GM18508 (cell line): ENCODE data around the gene ZNHIT1.

ENCODE experiments used
- ATAC-seq: cut with Tn5 transposase; IDR thresholded peaks from one replicate; pipeline ENCODE4 v1.9.1; 2021; ENCODE audit warnings: moderate number of reproducible peaks; ENCODE audit not compliant: insufficient read depth, unreplicated experiment

The ZNHIT1 gene

DNA sequence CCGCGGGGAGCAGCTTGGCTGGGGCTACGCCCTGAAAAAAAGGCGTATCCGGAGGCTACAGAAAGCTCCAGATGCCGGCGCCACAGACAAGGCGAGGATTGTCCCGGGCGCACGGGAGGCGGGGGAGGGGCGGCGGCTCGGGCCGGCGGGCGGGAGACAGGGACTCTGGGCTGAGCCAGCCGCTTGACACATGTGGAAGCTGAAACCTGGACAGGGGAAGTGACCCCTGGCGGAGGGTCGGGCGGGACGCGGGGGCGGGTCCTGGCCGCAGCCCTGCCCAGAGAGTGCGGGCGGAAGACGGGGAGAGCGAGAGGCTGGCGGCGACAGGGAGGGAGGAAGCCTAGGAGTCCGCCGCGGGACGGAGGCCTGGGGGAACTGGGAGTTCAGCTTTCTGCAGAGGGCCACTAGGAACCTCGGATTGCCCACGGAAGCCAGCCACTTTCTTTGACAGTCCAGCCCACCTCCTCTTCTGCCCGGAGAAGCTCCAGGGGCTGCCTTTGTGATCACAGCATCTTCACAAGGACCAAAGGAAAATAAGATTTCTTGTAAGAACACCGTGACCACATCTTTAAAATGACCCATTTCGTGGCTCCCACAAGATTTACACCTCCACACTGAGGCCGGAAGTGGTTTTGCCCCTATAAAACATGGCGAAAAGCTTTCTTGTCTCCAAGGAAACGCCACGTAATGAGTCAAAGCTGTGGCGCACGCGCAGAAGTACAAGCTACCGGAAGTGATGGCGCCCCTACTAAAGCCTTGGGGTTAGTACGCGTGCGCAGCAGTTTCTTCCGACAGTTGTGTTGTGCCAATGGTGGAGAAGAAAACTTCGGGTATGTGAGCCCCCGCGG is at the start of gene ZNHIT1, which contains the start of gene PLOD3:
Gene ZNHIT1 (plus strand): TSS at position 778 of the 848 bp plus-strand sequence. CDS start 31 bp downstream, at position 809.
Gene PLOD3 (minus strand): TSS at position 194 of the 848 bp plus-strand sequence. CDS start 307 bp downstream, outside the sequence.
- ATAC-seq, result peak; percentile 62

DNA sequence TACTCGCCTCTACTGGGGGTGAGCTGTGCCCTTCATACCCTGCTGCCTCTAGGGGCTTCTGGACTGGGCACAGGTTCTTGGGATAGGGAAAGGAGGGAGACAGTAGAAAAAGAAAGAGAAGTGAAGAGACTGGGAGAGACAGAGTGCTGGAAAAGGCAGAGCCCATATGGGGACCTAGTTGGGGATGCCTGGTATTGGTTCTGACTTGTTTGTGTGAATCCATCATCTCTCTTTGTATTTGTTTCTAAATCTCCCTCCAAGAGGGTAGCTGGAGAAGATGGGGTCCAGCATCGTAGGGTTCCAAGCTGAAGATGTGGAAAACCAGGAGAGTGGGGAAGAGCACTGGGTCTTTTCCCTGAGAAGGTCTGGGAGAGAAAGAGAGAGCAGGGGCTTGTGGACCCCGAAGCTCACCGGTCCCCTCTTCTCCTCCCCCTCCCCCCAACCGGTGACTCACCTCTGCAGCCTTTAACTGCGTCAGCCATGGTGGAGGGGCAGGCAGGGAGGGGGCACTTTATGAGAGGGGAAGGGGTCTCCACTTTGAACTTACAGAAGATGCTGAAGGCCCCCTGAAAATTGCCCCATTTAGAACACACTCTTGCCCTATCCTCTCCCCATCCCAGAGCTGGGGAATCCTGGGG is 49.4 kb upstream of the ZNHIT1 start:
- ATAC-seq, result no peak

DNA sequence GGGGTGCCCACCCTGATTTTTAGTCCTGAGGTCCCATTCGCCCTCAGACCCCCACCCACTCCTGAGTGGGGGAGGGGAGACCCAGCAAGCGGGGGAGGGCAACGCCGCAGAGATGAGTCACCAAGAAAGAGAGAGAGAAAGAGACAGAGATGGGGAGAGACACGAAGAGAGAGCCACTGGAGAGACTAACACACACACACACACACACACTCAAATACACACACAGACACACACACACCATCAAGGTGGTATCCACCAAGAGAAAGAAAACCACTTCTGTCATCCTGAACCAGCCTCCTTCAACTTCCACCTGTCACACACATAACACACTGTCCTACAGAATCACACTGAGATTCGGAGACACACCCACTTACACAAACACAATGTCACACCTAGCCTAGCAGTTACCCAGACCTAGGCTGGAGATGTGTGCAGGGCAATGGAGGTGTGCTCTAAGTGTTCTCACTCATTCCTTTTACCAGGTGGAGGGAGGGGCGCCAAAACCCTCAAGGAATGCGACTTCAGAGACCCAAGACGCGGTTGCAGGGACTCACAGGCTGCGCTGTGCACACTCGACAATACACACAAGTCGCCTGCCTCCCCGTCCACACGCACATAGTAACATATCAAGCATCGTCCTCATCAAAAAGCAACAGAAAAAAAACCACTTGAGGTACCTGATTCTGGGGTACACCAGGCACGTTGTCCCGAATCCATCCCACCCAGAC is 48.7 kb upstream of the ZNHIT1 start:
- ATAC-seq, result no peak

DNA sequence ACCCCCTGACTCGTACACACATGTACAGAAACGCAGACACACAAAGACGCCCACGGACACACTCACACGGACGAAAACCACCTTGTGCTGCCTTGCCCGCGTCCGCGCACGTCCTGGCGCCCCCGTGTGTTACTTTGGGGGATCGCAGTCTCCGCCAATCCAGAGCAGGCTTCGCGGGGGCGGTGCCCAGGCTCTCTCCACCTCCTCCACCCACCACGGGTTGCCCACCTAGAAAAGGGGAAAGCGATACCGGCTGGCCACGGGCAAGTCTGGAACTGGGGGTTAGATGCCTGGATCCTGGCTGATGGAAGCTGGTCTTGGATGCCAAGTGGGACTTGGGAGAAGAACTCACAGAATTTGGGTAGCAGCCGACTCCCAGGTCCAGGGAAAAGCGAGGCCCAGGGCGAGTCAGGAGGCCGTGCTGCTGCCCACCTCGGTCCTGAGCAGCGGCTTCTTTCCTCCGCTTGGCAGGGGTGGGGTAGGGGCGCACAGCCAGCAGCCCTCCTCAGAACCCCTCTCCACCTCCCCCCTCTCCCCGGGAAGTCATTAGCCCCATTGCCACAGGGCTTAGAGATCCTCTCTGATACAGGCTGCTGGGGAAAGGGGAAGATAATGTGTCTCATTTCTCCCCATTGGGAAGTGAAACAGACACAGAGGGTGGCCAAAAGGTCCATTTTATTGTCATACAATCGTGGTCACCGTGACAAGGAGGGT is 48.0 kb upstream of the ZNHIT1 start:
- ATAC-seq, result no peak

DNA sequence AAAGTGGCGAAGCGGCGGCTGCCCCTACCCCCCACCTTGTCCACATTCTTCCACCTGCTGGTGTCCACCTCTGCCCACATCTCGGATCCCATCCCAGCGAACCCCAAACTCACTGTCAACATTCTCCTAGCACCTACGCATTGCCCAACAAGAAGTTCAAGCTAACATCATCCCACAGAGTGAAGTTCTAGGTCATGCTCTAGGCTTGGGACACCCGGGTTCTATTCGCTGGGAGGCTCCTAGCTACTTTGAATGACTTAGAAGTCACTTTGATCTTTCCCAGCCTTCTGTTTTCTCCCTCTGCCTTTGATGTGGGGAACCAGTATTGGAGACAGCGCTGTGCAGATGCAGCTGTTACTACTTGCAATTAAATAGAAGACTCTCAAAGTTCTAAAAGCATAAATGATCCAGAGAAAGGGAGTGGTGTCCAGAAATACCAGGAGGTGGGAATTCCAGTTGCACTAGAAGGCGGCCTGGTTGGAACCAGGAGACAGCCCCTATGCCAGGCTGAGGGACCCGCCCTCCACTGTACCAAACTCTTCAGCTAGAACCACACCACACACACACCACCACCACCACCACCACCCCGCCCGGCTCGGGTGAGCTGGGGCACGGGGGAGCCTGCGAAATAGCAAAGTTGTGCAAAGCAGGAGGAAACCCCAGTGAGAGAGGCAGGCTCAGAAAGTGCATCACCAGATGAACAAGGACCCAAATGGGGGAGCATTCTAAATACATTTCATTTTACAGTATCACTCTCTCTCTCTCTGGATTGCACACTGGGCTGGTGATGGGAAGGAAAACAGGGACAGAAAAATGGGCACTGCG is 47.1 kb upstream of the ZNHIT1 start:
- ATAC-seq, result no peak

DNA sequence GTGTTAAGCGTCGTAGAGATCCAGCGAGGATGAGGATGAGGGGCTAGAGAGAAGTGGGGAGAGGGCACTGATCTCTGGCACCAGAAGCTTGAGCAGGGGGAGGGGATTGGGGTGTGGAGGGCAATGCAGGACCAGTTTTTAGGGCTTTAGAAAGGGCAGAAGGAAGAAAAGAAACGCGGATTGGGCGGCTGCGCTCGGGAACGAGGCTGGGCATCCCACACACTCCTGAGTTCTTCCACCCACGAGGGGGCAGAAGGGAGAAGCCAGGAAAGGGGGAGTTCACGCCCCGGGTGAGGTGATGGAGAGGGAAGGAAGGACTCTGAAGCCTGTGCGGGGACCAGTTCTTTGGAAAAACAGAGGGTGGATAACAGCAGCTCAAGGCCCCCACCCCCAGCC is 46.5 kb upstream of the ZNHIT1 start:
- ATAC-seq, result no peak

DNA sequence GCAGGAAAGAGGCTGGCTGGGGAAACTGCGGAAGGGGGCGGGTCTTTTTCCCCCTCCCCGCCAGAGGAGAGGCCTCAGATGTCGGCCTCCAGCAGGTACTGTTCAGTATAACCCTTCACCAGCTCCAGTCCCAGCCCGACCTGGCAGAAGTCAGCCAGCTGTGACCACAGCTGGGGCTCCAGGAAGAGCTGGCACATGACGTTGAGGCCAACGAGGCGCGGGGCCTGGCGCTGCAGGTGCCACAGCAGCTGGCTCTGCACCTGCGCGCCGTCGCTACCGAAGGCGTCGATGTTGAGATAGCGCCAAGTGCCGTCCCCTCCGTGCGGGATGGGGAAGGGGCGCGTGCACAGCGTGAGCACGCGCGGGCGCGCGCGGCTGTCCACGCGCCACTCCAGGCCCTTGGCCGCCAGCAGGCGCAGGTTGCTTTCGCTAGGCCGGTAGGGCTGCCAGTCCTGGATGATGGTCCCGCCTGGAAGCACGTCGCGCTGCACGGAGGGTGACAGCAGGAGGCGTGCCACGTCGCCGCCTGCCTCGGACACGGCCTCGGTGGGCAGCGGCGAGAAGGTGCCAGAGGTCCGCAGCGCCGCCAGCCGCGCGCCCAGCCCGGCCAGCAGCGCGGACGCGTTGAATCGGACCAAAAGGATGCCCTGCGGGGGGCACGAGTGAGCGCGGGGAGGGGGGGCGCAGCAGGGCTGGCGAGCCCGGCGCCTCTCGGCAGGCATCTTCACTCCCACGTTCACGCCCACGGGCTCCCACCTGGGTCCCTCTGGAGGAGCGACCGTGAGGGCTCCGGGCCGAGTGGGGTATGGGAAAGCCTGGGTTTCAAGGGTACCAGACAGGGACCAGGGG is 45.7 kb upstream of the ZNHIT1 start:
- no peak for ATAC-seq

DNA sequence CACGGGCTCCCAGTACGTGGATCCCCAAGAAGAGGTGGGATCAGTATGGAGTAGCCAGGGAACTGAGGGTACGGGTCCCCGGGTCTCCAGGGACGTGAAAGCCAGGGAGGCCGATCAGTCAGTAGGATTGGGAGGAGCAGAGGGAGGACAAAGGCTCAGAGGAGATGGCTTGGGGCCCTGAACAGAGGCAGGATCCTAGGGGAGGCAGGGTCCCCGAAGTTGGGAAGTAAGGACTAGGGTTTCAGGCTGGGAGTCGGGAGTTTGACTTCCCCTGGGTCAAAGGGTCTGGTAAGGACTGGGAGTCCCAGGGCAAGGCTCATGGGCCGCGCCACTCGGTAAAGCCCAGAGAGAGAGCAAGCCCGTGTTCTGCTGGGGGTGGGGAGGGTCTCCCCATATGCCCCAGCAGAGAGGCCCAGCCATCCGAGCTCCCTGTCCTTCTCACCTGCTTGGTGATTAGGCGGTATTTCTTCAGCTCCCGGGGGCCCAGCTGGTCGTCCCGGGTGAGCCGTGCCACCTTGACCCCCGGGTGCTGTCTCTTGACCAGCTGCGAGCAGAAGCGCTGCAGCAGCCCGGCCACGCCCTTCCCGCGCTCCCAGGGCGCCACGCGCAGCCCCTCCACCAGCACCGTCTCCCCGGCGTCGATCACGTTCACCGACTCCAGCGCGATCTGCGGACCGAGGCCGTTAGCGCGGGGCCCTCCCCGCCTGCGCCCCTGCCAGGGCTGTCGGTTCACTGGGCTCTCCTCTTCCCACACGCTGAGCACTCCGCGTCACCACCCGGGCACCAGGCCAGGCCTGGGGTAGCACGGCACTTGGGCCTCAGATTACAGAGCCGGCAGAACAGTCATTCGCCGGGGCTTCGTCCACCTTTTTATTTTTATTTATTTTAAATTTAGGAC is 44.9 kb upstream of the ZNHIT1 start:
- no peak for ATAC-seq

DNA sequence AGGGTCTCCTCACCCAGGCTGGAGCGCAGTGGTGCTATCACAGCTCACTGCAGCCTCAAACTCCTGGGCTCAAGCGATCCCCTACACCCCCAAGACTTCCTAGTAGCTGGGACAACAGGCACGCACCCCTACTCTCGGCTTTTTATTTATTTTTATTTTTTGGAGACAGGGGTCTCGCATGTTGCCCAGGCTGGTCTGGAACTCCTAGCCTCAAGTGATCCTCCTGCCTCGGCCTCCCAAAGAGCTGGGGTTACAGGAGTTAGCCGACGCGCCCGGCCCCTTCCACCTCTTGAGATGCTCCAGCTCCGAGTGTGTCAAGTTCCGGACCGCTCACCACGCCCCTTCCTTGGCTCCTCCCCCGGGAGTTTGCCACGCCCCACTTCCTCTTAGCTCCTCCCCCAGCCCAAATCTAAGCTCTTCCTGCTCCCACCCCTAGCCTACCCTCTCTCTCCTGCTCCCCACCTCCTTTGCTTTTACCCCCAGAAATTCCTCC is 44.2 kb upstream of the ZNHIT1 start:
- ATAC-seq, result no peak

DNA sequence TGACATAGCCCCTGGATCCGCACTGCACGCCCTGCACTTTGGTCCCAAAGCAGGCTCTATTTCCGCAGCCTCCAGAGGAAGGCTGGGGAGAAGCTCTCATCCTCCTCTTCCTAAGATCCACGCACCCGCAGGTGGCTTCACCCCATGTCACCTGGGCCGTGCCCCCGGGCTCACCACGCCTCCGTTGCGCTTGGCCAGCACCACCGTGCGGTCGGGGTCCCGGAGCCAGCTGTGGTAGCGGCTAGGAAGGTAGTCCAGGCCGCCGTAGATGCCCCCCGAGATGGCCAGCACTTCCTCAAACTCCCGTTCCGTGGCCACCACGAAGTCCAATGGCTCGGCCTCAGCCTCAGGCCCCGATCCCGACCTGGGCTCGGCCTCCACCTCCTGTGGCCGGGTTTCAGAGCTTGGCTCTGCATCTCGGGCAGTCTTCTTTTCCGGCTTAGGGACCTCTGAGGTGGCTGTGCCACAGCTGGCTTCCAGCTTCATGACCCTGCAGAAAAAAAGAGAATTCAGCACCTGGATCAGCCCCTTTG is 43.6 kb upstream of the ZNHIT1 start:
- no peak for ATAC-seq

DNA sequence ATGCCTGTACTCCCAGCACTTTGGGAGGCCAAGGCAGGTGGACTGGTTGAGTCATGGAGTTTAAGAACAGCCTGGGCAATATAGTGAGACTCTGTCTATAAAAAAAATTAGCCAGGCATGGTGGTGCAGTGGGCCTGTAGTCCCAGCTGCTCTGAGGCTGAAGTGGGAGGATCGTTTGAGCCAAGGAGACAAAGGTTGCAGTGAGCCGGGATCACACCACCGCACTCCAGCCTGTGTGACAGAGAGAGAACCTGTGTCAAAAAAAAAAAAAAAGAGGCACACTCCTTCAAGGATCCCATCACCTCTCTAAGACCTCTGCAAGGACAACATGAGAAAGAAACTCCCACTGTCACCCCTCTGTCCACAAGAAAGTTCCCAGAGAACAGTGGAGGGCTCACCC is 42.3 kb upstream of the ZNHIT1 start:
- no peak for ATAC-seq

DNA sequence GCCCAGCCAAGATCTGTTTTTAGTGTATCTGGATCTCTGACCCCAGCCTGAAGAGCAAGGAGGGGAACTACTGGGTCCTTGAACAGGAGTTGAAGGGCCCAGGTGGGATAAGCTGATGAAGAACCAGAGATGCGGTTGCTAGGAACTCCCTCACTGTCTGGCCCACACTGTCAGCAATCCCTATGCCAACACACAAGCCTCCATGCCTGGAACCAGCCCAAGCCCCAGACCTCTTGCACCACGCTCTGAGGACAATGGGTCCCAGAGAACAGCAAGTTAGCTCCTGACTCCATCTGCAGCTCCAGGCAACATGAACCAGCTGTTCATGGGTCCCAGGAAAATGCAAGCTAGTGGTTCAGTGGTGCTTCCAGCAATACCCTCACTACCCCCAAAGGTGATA is 40.3 kb upstream of the ZNHIT1 start:
- ATAC-seq, result no peak

DNA sequence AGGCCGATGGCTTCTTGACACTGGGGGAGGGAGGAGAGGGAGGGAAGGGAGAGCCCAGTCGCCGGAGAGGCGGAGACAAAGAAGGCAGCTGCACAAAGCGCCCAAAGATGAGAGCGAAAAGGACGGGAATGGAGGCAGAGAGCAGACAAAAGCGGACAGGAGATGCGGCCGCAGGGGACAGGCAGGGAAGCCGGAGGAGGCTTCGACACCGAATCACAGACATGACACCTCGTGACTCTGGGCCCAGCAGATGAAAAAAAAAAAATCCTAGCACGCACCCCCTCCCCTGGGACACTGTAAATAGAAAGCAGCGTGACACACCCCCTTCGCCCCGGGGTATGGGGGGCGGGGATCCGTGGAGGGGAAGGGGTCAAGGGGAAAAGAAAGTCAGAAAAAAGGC is 38.8 kb upstream of the ZNHIT1 start:
- ATAC-seq, result no peak

DNA sequence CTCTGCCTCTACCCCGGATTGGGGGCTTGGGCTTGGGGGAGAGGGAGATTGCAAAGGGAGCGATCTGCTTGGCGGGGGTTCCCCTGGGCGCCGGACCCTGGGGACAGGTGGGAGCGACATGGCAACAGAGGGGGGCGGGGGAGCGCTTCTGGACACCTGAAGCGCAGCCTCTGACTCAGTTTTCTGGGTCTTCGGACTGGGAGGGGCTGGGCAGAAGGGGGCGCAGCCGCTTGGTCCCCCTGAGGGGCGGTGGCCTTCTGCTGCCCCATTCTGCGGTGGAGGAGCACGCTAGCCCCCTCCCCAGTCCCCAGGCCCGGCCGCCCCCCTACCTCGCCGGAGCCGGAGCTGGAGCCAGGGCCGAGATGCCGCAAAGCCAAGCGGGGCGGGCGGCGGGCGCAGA is 38.3 kb upstream of the ZNHIT1 start:
- ATAC-seq, result no peak

DNA sequence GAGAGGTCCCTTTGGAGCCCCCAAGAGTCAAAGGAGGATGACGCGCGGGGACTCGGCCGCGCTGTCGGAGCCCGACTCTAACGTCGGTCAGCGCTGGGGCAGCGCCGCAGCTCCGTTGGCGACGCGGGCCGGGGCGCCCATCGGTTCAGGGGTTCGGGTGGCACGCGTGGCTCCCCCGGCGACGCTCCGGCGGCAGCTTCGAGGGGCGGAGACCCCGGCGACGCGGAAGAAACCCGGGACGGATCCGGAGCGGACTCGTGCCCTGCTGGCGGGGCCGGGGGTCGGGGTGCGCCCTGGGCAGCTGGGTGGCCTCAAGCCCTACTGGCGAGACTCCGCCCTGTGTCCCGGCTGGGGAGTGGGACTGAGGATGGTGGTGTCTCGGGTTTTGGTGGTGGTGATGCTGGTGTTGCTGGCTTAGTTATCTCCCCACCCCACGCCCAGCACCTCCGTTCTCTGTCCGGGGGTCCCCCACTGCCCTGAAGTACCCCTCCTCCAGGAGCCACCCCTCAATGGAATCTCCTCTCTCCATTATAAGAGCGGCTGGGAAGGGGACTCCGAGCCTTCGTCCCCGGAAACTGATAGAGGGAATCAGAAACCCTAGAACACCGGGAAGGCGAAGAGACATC is 37.7 kb upstream of the ZNHIT1 start, which contains the start of gene NAT16:
Gene NAT16 (minus strand): TSS at position 164 of the 626 bp plus-strand sequence. CDS start 5,486 bp downstream, outside the sequence.
- no peak for ATAC-seq

DNA sequence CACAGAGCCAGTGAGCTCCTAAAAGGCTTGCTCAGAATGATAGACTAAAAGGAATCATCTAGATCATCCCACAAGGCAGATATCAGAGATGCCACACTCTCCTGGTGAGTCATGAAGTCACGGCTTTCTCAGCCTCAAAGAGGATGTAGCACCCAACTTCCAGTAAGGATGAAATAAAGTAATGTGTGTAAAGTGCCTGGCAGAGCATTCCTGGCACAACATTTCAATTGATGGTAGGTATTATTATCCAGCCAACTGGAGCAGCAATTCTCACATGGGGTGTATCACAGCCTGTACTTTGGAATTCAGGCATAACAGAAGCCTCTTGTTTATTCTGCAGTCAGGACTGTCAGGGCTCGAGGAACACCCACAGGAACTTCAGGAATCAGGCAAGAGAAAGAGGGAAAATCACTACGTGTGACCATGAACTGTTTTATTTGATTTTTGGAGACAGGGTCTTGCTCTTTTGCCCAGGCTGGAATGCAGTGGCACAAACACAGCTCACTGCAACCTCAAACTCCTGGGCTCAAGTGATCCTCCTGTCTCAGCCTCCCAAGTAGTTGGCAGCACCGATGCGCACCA is 32.6 kb upstream of the ZNHIT1 start:
- no peak for ATAC-seq
